ENCODE results near the gene LRRC74B.
"Not testable (repeated sequence)": the region's sequence is repeated elsewhere in the genome, so short reads cannot be mapped to it uniquely, and the experiment has no call there.

LRRC74B gene

DNA sequence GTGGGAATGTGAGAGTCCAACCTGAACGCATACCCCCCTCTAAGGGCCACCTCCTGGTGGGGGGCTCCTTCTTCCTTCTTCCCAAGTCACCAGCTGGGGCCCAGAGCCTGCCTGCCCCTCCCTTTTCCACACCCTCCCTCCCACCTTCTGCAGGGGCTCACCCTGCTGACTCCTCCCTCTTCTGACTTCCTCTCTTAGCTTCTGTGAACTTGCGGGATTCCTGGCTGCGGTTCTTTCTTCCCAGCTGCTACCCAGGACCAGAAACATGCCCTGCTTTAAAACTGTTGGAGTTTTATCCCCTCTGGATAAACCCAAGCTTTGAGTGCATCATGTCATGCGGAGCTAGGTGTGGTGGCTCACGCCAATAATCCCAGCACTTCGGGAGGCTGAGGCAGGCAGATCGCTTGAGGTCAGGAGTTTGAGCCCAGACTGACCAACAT, 10.2 kb downstream of the LRRC74B start:
- no peak for DNase-seq

DNA sequence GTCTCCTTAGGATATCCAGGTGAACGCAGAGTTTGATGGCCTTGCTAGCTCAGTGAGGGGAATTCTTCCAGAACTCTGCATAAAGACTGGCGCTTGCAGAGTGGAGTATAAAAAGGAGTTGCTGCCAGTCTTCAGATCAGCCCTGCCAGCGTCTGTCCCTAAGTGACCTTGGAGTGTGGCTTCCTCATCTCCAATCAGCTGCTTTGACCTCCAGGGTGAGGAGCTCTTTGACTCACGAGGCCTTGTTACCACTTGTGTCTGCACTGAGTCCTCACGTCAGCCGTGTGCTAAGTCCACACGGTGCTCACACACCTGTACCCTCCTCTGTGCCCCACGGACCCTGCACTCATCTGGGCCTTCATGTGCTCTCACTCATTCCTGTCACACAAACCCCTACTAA, 14.6 kb downstream of the LRRC74B start:
- not testable (repeated sequence) for DNase-seq

DNA sequence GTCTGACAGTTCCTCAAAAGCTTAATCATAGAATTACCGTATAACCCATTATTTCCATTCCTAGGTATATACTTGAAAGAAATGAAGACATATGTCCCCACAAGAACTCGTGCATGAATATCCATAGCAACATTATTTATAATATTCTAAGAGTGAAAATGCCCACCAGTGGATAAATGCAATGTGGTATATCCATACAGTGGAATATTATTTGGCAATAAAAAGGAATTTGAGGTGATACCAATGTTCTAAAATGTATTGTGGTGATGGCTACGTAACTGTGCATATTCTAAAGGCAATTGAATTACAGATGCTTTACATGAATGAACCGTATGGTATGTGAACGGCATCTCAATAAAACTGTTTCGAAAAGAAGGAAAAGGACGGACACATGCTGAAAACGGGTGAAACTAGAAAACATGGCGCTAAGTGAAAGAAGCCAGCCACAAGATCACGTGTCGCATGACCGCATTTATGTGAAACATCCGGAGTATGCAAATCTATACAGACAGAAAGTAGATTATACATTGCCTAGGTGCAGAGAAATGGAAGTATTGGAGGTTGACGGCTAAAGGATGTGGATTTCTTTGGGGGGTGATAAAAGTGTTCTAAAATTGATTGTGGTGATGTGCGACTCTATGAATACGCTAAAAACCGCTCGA, 16.0 kb downstream of the LRRC74B start:
- DNase-seq: not testable (repeated sequence)

DNA sequence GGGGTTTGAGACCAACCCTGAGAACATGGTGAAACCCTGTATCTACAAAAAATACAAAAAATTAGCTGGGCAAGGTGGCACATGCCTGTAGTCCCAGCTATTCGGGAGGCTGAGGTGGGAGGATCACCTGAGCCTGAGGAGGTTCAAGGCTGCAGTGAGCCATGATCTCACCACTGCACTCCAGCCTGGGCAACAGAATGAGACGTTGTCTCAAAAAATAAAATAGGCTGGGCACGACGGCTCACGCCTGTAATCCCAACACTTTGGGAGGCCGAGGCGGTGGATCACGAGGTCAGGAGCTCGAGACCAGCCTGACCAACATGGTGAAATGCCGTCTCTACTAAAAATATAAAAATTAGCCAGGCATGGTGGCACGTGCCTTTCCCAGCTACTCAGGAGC, 18.7 kb downstream of the LRRC74B start:
- DNase-seq: not testable (repeated sequence)

DNA sequence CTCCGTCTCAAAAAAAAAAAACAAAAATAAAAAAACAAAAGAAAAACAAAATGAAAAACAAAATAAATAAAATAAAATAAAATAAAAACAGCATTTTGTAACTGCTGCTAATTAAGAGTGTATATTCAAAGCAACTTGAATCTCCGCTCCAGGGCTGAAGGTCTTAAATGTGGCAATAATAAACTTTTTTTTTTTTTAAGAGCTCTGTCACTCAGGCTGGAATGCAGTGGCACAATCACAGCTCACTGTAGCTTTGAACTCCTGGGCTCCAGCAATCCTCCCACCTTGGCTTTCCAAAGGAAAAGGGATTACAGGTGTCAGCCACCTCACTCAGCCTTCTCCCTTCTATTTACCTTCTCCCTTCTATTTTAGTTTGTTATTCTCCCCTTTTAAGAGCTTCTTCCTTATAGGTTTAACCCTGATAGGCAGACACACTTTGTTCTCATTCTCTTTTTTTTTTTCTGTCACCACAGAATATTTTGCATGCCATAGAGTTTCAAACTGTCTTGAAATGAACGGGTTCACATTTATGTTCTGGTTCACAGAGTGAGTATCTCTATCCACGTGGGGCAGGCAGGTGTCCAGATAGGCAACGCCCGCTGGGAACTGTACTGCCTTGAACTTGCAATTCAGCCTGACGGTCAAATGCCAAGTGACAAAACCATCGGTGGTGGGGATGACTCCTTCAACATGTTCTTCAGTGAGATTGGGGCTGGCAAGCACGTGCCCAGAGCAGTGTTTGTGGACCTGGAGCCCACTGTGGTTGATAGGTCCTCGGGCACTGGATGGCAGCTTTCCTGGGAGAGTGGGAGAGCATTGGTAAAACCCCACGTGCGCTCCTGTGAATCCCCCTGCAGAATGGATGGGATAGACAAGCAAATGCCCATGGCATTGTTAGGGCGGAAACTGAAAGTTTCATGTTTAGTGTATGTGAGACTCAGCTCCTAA, 19.4 kb downstream of the LRRC74B start:
- no peak for DNase-seq

DNA sequence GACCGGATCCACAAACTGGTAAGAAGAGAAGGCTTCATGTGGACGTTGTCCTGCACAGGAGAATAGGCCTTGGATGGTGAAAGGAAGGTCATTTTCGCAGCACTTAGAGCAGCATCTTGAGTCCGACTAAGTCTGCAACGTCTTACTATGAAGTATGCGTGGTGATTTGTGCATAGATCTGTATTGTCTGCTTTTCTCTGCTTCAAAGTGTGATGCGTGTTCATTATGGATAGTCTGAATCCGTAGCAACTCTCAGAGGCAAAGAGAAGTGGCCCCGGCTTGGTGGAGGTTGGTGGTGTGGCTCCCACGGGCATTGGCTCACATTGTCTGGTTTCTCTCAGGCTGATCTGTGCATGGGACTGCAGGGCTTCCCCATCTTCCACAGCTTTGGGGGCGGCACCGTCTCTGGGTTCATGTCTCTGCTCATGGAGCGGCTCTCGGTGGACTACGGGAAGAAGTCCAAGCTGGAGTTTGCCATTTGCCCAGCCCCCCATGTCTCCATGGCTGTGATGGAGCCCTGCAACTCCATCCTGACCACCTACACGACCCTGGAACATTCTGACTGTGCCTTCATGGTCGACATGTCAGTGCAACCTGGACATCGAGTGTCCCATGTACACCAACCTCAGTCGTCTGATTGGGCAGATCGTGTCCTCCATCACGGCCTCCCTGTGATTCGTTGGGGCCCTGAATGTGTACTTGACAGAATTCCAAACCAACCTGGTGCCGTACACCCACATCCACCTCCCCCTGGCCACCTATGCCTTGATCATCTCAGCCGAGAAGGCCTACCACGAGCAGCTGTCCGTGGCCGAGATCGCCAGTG, 21.5 kb downstream of the LRRC74B start:
- DNase-seq: no peak

DNA sequence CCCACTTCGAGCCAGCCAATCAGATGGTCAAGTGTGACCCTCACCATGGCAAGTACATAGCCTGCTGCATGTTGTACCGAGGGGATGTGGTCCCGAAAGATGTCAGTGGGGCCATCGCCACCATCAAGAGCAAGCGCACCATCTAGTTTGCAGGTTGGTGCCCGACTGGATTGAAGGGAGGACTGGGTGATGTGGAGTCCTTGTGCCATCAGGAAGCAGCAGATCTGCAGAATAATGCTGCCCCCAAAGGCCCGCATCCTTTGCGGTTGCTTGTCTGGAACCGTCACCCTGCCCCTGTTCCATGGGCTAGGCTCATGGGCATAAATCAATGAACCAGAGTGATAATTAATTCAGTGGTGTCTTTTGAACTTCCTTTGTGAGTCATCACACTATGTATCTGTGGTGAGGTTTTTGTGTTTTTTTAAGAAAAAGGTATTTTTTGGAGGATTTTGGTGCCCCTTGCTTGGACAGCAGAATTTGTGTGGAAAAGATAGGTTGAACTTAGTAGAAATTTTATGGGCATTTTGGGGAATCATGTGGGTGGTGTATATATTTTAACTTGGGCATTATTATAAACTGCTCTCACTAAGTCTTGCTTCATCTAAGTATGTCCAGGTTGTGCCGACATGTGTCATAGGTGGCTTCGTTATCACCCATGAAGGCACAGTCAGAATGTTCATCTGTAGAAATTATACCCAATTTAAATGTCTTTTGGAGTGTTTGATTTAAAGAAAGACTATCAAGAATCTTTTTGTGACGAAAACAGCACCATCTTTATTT, 22.3 kb downstream of the LRRC74B start:
- no peak for DNase-seq

DNA sequence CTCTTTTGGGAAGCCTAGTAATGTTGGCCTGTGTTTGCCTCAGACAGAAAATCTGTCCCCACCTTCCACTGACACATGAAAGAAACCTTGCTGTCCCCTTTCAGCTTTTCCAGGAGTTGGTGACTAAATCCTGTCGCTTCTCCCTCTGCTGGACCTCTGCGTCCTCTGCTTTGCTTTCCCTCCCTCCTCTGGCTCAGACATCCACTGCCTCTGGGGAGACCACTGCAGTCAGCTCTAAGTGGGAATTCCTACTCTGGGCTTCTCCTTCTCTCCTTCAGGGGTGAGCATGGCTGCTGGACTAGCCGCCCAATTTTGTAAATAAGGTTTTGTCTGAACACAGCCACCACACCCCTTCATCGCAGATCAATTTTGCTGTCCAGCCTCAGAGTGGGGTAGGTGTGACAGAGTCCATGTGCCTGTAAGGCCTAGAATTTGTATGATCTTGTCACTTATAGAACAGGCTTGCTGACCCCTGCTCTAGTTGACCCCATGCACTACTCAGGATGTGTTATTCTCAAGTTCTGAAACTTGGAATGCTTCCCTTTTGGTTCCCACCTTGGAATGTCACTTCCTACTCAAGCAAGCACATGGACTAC, 23.0 kb downstream of the LRRC74B start:
- DNase-seq: no peak

DNA sequence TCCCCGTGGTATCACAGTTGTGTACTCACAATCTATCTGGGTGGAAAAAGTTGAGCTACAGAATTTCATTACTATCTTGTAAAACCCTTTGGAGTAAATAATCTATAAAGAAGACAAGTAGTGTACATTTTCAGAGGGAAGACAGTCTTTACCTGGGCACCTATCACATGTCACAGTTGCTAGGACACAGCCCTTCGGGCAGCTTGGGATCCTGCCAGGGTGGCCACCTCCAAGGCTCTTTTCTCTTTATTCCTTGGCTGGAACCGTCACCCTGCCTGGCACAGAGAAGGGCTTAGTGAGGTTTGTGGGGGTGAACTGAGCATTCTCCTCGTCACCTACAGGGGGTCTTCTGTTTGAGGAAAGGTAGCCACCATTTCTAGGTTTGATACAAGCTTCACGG, 23.6 kb downstream of the LRRC74B start:
- DNase-seq: no peak

DNA sequence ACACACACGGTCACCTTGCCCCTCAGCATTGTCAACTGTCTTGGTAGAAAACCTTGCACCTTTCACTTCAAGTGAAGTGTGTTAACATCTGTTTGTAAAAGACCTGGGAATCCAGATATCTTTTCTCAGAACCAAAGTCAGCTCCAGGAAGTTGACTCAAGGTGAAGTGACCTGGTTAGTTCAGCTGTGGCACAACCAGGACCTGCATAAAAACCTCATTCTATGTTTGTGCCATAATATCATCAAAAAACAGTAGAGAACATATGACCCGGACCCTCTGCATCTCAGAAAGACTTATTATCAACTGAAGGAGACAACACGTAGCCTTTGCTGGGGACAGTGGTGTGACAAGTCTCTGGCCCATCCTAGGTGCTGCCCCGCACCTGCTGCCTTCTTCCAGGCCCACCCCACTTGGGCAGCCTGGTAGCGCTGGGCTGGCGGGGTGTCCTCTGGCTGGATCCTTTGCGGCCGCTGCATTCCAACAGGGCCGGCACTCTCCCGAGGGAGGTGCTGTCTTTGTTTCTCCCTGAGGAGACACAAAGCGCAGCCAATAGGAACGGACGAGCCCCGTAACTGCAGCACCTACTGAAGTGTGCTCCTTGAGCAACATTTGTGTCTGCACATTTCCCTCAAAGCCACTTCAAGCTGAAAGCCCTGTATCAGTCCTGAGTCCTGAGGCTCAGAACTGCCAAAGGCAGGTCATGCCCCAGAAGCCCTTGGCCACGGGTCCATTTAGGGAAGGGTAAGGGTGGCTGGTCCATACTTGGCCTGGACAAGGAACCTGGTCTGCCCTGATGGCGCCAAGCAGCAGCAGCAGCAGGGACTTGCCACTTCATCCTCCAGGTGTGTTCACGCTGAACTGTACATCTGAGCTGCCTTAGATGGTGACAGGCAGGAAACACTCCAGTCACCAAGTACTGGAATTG, 25.2 kb downstream of the LRRC74B start:
- no peak for DNase-seq

DNA sequence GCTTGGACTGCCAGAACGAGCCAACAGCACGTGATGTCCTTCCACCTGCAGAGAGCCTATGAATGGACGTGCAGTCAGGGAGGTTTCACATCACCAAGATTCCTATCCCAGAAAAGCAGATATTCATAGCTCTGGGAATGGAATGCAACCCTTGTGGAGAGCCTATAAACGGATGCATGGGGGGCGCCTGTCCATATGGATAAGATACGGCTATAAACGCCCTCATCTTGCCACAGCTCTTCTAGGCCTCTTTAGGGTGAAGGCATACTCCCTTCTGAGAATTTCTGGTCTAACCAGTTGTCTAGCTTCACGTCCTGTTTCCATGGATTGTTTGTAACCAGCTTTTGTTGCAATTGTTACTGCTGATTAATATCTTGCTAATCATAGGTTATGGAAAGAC, 26.1 kb downstream of the LRRC74B start:
- not testable (repeated sequence) for DNase-seq

DNA sequence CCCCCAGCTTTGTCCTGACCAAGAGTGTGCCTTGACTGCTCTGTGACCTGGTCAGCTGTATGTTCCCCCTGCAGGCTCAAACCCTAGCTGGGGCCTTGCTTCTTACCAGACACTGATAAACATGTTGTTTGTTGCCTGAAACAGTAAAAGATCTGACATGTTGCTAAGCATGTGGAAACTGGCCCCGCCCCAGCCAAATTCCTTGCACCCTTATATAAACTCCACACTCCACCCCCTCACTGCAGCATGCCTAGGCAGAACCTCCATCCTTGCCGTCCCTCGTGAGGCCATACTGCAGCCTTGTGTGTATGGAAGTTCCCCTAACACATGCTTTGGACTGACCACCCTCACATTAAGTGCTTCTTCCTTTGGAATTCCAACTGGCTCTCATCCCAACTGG, 27.3 kb downstream of the LRRC74B start:
- no peak for DNase-seq

DNA sequence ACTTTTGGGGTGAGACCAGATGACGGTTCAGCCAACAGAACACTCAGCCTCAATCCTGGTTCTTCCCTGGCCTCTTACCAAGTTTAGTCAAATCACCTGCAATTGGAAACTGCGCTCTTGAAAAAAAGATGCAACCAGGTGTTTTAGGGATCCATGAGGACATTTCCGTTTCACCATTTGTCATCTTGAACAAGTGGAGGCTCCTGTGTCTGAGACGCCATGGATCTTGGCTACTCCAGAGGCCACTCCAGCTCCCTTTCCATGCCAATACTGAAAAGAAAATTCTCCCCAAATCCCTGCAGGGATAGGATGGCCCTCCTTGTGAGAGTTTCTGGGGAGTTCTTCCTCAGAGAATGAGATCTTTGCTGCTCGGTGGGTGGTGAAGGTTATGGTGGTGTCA, 27.7 kb downstream of the LRRC74B start:
- no peak for DNase-seq

DNA sequence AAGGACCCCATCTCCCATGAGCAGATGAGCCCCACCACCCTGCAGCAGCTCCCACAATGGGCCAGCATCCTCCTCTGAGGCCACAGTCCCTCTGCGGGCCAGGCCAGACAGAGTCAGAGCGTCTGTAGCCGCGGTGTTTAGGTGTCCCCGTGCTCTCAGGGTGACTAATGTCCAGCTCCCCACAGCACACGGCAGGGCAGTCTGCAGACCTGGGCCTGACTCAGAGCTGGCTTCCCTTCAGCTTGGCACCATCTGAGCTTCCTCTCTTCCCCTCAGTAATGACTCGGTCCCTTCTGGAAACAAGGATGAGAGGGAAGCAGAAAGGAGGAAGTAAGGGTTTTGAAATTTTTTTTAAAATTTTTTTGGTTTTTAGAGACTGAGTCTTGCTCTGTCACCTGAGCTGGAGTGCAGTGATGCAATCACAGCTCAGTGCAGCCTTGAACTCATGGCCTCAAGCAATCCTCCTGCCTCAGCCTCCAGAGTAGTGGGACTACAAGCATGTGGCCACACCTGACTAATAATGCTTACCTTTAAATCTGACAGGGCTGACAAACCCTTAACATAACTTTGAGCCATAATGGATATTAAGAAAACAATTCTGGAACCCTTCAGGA, 28.5 kb downstream of the LRRC74B start:
- no peak for DNase-seq

DNA sequence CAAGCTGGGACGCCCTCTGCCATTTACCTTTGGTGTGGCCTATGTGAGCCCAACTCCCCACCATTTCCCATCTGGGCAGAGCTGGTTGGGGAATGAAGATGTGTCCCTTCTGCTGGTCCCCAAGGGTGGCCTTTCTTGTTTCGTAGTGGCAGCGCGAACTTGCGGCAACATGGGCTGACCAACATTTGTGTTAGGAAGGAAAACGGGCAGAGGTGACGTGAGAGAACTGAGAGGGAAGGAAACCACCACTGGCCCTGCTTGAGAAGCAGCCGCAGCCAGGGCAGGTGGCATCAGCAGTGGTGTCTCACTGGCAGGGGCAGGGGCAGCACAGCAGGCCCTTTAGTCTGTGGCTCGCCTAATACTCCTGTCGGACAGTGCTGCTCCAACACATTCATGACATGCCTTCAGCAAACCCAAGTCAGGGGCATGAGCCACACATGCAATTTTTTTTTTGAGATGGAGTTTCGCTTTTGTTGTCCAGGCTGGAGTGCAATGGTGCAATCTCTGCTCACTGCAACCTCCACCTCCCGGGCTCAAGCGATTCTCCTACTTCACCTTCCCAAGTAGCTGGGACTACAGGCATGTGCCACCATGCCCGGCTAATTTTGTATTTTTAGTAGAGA, 29.9 kb downstream of the LRRC74B start:
- no peak for DNase-seq

DNA sequence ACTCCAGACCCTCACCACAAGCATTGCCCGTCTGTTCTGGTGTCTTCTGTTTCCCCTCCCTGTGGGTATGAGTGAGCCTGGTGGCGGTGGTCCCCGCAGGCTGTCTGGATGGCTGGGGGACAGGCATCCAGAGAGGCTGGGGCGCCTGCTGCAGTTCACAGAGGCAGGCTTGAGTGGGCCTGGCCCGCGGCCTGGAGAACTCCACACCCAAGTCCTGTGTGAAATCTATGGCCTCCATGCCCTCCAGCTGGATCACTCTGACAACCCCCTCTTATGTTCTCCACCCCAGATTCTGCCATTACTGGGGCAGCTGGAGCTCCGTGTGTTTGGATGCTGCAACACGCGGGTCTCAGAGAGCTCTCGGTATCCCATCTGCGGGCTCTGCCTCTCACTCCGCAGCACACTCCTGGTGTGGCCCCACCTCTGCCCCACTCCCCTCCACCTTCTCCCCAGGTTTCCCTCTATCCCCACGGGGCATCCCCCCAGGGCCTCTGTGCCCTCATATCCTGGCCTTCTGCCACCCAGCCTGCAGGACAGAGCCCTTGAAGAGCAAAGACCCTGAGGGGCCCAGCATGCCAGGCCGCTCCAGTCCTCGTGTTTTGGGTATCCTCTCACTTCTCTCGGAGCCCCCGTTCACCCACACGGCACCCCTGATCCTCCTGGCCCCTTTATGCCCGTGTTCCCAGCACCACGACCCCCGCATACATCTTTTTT, 31.3 kb downstream of the LRRC74B start:
- DNase-seq: no peak

DNA sequence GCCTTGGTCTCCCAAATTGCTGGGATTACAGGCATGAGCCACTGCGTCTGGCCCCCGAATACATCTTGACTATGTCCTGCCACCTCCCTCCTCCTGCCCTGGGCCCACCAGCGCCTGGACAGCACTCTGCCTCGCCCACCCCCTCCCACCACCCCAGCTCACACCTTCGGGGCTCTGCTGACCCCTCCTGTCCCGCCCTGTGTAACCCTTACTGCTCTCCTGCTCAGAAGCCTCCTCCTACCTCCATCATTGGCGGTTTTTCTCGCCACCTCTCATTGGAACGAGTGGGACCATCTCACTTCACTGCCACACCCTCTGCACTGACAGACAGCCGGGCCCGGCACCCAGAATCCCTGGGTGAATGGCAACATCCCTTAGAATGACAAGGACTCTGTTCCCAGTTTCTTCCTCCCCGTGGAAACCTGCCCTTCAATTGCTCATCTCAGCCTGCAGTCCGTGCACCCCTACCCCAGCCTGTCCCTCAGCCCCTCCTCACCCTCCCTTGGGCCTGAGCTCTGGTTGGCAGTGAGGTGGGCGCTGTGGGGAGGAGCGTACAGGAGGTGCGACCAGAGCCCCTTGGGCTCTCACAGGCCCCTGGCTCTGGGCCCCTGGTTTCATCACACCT, 32.2 kb downstream of the LRRC74B start:
- no peak for DNase-seq

DNA sequence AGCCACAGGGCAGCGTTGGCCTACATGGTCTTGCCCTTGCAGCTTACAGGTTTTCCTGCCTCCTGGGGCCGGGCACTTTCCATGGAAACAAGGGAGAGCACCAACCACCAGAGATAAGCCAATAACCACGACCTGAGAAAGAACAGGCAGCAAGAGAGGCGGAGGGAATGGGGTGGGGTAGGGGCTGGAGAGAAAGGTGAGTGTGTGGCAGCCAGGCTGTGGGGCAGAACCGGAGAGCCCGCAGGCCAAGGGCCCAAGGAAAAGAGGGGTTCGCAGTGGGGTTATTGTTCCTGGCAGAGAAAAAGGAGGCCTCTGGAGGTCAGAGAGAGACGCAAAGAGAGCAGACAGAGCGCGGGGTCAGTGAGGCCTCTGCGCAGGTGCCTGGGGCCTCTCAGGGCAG, 33.2 kb downstream of the LRRC74B start:
- DNase-seq: no peak

DNA sequence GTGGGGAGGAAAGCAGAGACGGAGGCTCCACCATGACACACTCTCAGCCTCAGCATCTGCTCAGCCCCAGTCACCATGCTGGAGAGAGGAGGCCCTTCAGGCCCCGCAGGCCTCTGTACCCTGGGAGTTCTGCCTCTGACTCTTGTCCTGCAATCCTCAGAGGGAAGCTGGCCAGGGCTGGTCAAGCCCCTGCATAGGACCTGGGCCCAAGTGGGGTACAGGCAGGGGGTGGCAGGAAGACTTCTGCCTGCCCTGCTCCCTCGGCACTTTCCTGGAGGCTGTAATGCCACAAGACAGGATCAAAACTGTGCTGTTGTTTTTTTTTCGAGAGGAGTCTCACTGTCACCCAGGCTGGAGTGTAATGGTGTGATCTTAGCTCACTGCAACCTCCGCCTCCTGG, 33.7 kb downstream of the LRRC74B start:
- no peak for DNase-seq
